CD4-positive, alpha-beta T cell treated with Interferon alpha-2 for 1 hour (primary cell): ENCODE measurements around the gene FARP1.
"Not testable (repeated sequence)": the region's sequence is repeated elsewhere in the genome, so short reads cannot be mapped to it uniquely, and the experiment has no call there.

Source experiments
- DNase-seq, 2 donors: peaks; one replicate each; pipeline ENCODE4 v3.0.0-alpha.2; 2020 to 2022

FARP1 gene

GRCh38 chr13:98409281-98409680 is 266.4 kb downstream of the FARP1 start:
- DNase-seq: no peak

- DNase-seq: no peak
Observed at GRCh38 chr13:98410612-98411011, 267.7 kb downstream of the FARP1 start.

- no peak for DNase-seq
Observed at GRCh38 chr13:98411013-98411412, 268.1 kb downstream of the FARP1 start.

GRCh38 chr13:98411617-98412265 is 268.8 kb downstream of the FARP1 start:
- DNase-seq: peak; percentile 2 to 6

GRCh38 chr13:98413278-98413677 is 270.4 kb downstream of the FARP1 start:
- not testable (repeated sequence) for DNase-seq

GRCh38 chr13:98413796-98414195 is 270.9 kb downstream of the FARP1 start:
- no peak for DNase-seq

GRCh38 chr13:98415326-98416070 is 272.6 kb downstream of the FARP1 start:
- no peak for DNase-seq

GRCh38 chr13:98416408-98416807 is 273.5 kb downstream of the FARP1 start:
- DNase-seq: no peak

GRCh38 chr13:98419786-98420553 is 277.1 kb downstream of the FARP1 start:
- DNase-seq: no peak

GRCh38 chr13:98420554-98421175 is 277.8 kb downstream of the FARP1 start:
- no peak for DNase-seq

GRCh38 chr13:98422046-98422445 is 279.2 kb downstream of the FARP1 start:
- DNase-seq: no peak

- no peak for DNase-seq
Observed at GRCh38 chr13:98423417-98423816, 280.5 kb downstream of the FARP1 start.

GRCh38 chr13:98427331-98427995 is 284.6 kb downstream of the FARP1 start:
- no peak for DNase-seq

GRCh38 chr13:98428256-98428966 is 285.5 kb downstream of the FARP1 start:
- no peak for DNase-seq

- no peak for DNase-seq
Observed at GRCh38 chr13:98429081-98429480, 286.2 kb downstream of the FARP1 start.

GRCh38 chr13:98429531-98429930 is 286.6 kb downstream of the FARP1 start:
- DNase-seq: no peak

GRCh38 chr13:98429977-98430736 is 287.3 kb downstream of the FARP1 start:
- DNase-seq: no peak

GRCh38 chr13:98432638-98433037 is 289.7 kb downstream of the FARP1 start:
- DNase-seq: no peak

- no peak for DNase-seq
Observed at GRCh38 chr13:98433654-98434053, 290.8 kb downstream of the FARP1 start.

GRCh38 chr13:98434060-98434459 is 291.2 kb downstream of the FARP1 start:
- DNase-seq: no peak

- DNase-seq: no peak
Observed at GRCh38 chr13:98435376-98435775, 292.5 kb downstream of the FARP1 start.
